Heart left ventricle (tissue), 13 donors: ENCODE results near the gene TTC21B.
"Not testable (repeated sequence)": the region's sequence is repeated elsewhere in the genome, so short reads cannot be mapped to it uniquely, and the experiment has no call there.

Experiments
- CTCF ChIP-seq, 12 donors: fragments of 200-600 bp; sonication (generic) in 4 of 12; IDR thresholded peaks; one replicate each; pipeline versions ENCODE4 v1.5.0 to v1.8.0; 2018 to 2022; ENCODE audit warnings: antibody characterized with exemption in 12 of 12, mild to moderate bottlenecking in 5 of 12
- POLR2A ChIP-seq, 2 donors: fragments of 450-650 bp; IDR thresholded peaks; one replicate each; pipeline ENCODE4 v1.6.1; 2017; ENCODE audit warnings: antibody characterized with exemption in 2 of 2, mild to moderate bottlenecking in 2 of 2, moderate library complexity in 2 of 2
- donor health status: ischemic (EF 13 %, LVEDD 7.1; RV severe dilation, severe dysfunction).
- donor health status: DM: no; HTN: yes; CAD: no.
- donor health status: DM: no; HTN: no; CAD: no.
- donor health status: ischemic (EF 25% LVEDD 6.9; RV normal size, moderate dysfunction).
- donor health status: ischemic (EF 25% LVEDD 5.7; RV mildly dilated, moderate dysfunction).
- donor health status: ischemic (EF 35%, LVEDD 5.7; RV mildly dilated, moderate dysfunction).
- donor health status: nonischemic (EF 11% LVEDD 7.7; RV severe dilation, severe dysfunction).
- donor health status: DM: yes; HTN: yes; CAD: no.
- donor health status: PGD.
- donor health status: ischemic (EF 29% LVEDD 5.4; RV normal size, mild dysfunction).
- donor health status: nonischemic (EF 23%, LVEDD 6.1; RV moderate dilation, normal function).

- not testable (repeated sequence) for TF ChIP-seq CTCF, POLR2A (IDR thresholded peaks at IDR 0.05)
These were observed 93.9 kb downstream of the TTC21B start for GRCh38 chr2:165859723-165860122.
